Progenitor cell of endocrine pancreas (in vitro differentiated cells): ENCODE data around the gene DZANK1. TPM values are rescaled to one million over a fixed set of nuclear protein-coding genes. Genes with fewer than 3 reads are reported as not detected.
"Not testable (repeated sequence)": the region's sequence is repeated elsewhere in the genome, so short reads cannot be mapped to it uniquely, and the experiment has no call there.

ENCODE experiments used
- DNase-seq: peaks from one replicate; pipeline ENCODE4 v3.0.0; 2021; ENCODE audit warnings: low spot score; ENCODE audit not compliant: unreplicated experiment
- H3K27ac Mint-ChIP-seq: 2 replicates; pipeline ENCODE4 v1.8.0; 2021; ENCODE audit warnings: mild to moderate bottlenecking, moderate library complexity, mixed read lengths
- H3K27me3 Mint-ChIP-seq: 2 replicates; pipeline ENCODE4 v1.8.0; 2021; ENCODE audit warnings: mixed read lengths
- H3K36me3 Mint-ChIP-seq: 2 replicates; pipeline ENCODE4 v1.8.0; 2022; ENCODE audit warnings: mixed read lengths; ENCODE audit not compliant: insufficient read depth
- H3K4me1 Mint-ChIP-seq: 2 replicates; pipeline ENCODE4 v1.8.0; 2021; ENCODE audit warnings: low read depth, mixed read lengths
- H3K4me3 Mint-ChIP-seq: 2 replicates; pipeline ENCODE4 v1.8.0; 2021; ENCODE audit warnings: low read depth, mild to moderate bottlenecking, moderate library complexity, mixed read lengths
- H3K9me3 Mint-ChIP-seq: 2 replicates; pipeline ENCODE4 v1.8.0; 2021; ENCODE audit warnings: low read depth, mixed read lengths
- total RNA-seq: library from RNA; stranded (reverse); gene quantifications from 2 replicates; pipeline ENCODE4 v1.2.1, GENCODE V29; 2021
- TF ChIP-seq, protein P1 (sequence below): fragments of 200-600 bp; sonication (generic); IDR thresholded peaks from one replicate; pipeline ENCODE4 v1.5.0; 2021; ENCODE audit warnings: antibody characterized with exemption, mild to moderate bottlenecking; ENCODE audit not compliant: unreplicated experiment

DZANK1 gene
- total RNA-seq, 1 donor from 2014 or later = 14.0 TPM

DNA sequence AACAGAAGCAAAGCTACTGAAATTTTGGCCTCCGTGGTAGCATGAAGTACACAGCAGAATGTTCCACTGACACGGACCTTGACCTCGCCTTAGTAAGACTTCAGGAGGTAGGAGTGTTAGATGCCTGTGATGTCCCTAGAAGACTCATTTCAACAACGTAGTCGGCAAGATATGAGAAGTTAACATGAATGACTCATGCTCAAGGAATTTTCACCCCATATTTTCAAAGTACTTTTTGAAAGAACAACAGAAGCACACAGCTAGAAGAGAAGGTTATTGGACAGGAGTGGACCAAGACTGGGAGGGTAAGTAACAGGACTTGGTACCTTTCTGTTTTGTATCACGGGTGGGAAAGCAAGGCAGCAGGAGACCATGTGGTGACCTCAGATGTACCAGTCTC lies 78.0 kb downstream of the DZANK1 start:
- H3K27ac Mint-ChIP-seq = no peak overlapping the region
- H3K9me3 Mint-ChIP-seq = no peaks in the 10 kb centered on the region
- peaks cover 7% of the 10 kb centered on the region for H3K36me3 Mint-ChIP-seq
- TF ChIP-seq, protein P1, sequence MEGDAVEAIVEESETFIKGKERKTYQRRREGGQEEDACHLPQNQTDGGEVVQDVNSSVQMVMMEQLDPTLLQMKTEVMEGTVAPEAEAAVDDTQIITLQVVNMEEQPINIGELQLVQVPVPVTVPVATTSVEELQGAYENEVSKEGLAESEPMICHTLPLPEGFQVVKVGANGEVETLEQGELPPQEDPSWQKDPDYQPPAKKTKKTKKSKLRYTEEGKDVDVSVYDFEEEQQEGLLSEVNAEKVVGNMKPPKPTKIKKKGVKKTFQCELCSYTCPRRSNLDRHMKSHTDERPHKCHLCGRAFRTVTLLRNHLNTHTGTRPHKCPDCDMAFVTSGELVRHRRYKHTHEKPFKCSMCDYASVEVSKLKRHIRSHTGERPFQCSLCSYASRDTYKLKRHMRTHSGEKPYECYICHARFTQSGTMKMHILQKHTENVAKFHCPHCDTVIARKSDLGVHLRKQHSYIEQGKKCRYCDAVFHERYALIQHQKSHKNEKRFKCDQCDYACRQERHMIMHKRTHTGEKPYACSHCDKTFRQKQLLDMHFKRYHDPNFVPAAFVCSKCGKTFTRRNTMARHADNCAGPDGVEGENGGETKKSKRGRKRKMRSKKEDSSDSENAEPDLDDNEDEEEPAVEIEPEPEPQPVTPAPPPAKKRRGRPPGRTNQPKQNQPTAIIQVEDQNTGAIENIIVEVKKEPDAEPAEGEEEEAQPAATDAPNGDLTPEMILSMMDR = no peak
- no peak for DNase-seq
- no peak overlapping the region for H3K4me3 Mint-ChIP-seq
- no peaks in the 10 kb centered on the region for H3K27me3 Mint-ChIP-seq
- H3K4me1 Mint-ChIP-seq = no peaks in the 10 kb centered on the region

DNA sequence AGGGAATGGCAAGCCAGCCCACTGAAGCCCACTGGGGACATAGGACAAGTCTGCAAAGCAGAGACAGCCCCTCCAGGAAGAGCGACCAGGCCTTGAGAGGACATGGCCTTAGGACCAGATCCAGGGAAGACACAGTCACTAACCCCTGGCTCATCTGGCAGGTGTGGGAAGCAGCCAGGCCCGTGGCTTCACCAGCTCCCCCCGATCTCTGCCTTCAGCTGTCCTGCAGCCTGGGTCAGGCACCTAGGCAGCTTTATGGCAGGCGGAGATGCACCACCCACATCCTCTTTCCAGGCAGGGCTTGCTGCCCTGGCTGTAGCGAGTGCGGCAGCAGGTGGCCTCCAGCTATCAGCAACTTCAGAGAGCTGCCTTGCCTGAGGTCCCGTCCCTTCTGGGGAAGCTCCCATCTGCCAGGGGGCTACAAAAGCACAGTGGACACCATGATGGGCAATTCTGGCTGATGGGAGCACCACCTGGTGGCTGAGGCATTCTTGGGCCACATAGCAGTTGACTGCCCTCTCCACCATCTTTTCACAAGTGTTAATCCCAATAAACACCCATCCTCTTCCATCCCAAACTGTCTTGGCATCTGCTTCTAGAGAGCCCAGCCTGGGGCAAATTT lies 85.8 kb downstream of the DZANK1 start:
- H3K9me3 Mint-ChIP-seq = no peaks in the 10 kb centered on the region
- H3K27ac Mint-ChIP-seq = no peak overlapping the region
- no peaks in the 10 kb centered on the region for H3K4me1 Mint-ChIP-seq
- DNase-seq = no peak
- H3K36me3 Mint-ChIP-seq = no peaks in the 10 kb centered on the region
- no peaks in the 10 kb centered on the region for H3K27me3 Mint-ChIP-seq
- TF ChIP-seq, protein P1 = peak; percentile 28
- no peak overlapping the region for H3K4me3 Mint-ChIP-seq

DNA sequence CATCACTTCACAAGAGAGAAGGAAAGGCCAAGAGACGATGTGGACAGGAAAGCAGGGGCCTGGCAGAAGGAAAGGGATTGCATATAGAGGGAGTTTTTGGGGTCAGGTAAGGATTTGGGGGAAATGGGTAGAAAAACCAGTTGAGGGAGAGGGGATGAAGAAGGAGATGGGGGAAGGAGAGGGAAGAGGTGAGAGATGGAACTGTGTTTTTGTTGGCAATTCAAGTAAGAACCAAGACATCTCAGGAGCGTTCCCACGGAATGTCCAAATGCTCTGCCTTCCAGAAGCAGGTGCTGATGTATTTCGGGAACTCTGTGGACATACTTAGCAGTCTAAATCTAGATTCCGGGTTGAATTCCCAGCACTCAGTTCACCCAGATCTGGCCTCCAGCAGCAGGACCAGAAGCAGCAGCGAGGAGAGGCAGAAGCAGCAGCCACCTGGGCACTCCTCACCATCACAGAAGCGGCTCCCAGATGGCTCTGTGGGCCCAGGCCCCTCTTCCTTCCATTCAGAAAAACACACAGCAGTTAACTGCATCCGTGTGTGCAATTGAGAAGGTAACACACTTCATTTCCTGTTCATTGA lies 88.8 kb downstream of the DZANK1 start:
- H3K4me1 Mint-ChIP-seq = no peaks in the 10 kb centered on the region
- DNase-seq = no peak
- TF ChIP-seq, protein P1 = no peak
- H3K4me3 Mint-ChIP-seq = no peak overlapping the region
- H3K27ac Mint-ChIP-seq = no peak overlapping the region
- peaks cover 4% of the 10 kb centered on the region for H3K9me3 Mint-ChIP-seq
- H3K36me3 Mint-ChIP-seq = no peaks in the 10 kb centered on the region
- H3K27me3 Mint-ChIP-seq = no peaks in the 10 kb centered on the region

DNA sequence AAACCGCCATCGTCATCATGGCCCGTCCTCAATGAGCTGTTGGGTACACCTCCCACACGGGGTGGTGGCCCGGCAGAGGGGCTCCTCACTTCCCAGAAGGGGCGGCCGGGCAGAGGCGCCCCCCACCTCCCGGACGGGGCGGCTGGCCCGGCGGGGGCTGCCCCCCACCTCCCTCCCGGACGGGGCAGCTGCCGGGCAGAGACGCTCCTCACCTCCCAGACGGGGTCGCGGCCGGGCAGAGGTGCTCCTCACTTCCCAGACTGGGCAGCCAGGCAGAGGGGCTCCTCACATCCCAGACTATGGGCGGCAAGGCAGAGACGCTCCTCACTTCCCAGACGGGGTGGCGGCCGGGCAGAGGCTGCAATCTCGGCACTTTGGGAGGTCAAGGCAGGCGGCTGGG lies 91.3 kb downstream of the DZANK1 start:
- H3K4me3 Mint-ChIP-seq, DNase-seq, H3K27ac Mint-ChIP-seq, H3K4me1 Mint-ChIP-seq, H3K9me3 Mint-ChIP-seq, H3K27me3 Mint-ChIP-seq, H3K36me3 Mint-ChIP-seq: not testable (repeated sequence)

DNA sequence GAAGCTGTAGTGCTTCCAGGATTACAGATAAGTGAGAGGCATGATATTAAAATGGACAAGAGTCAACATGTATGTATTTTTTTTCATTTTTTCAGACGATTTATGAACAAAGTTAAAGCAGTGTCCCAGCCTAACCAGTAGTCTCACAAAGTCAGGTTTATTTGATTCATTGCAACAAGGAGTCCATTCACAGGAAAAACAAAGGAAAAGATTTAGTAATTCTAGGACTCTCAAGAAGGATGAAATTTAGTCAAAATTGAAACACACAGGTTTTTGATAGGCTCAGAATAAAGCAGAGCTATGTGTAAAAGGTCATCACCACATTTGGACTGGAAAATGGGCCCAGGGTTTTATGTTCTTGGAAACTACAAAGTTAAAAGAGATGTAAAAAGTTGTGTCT lies 94.5 kb downstream of the DZANK1 start:
- H3K27me3 Mint-ChIP-seq = no peaks in the 10 kb centered on the region
- H3K27ac Mint-ChIP-seq = no peak overlapping the region
- no peaks in the 10 kb centered on the region for H3K36me3 Mint-ChIP-seq
- H3K4me1 Mint-ChIP-seq = no peaks in the 10 kb centered on the region
- peaks cover 7% of the 10 kb centered on the region for H3K9me3 Mint-ChIP-seq
- TF ChIP-seq, protein P1 = no peak
- H3K4me3 Mint-ChIP-seq = no peak overlapping the region
- no peak for DNase-seq

DNA sequence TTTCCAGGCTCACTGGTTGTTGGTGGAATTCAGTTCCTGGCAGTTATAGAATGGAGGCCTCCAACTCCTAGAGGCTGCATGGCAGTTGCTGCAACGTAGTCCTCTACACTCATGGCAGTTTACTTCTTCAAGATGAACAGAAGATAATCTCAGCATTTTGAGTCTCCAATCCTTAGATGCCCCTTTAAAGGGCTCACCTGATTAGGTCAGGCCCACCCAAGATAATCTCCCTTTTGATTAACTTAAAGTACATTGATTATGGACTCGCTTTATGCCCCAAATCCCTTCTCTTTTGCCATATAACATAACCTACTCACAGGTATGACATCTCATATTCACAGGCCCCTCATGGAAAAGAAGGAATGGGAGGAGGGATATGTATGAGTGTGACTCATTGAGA lies 102.1 kb downstream of the DZANK1 start:
- Mint-ChIP-seq H3K4me3 (no peak overlapping the region), H3K36me3 (no peaks in the 10 kb centered on the region), H3K27me3 (no peaks in the 10 kb centered on the region), H3K4me1 (no peaks in the 10 kb centered on the region), H3K27ac (no peak overlapping the region), H3K9me3 (peaks cover 3% of the 10 kb centered on the region)
- TF ChIP-seq, protein P1 = no peak
- DNase-seq = no peak
